T-cell (primary cell): ENCODE measurements around the gene AGRP. TPM values are rescaled to one million over a fixed set of nuclear protein-coding genes. Genes with fewer than 3 reads are reported as not detected.

Source experiments
- ATAC-seq, 4 experiments: fragments of 200-7000 bp in 3 of 4; fragments of 150-1000 bp in 1 of 4; cut with Tn5 transposase; replicated peaks in 1 of 4; 1 replicate in 3 of 4; 2 replicates in 1 of 4; pipeline ENCODE4 v1.10.0; 2021; ENCODE audit warnings: moderate library complexity in 3 of 4, mild to moderate bottlenecking in 2 of 4, moderate number of reproducible peaks in 1 of 4
- CTCF ChIA-PET, 2 donors: fragments of 300-600 bp; sonication (Branson Sonifier 250); formaldehyde crosslinking; loops; one replicate each; lab custom pipeline; 2022; ENCODE audit warnings: antibody characterized with exemption in 2 of 2; lab: Charles Lee
- POLR2A ChIA-PET, 2 donors: fragments of 300-600 bp; sonication (Branson Sonifier 250); formaldehyde crosslinking; loops; one replicate each; lab custom pipeline; 2022; ENCODE audit warnings: antibody characterized with exemption in 2 of 2; lab: Charles Lee
- DNase-seq, 35 experiments: peaks; one replicate each; pipeline versions ENCODE4 v3.0.0 to v3.0.0-alpha.2; 2013 to 2023
- H3K27ac ChIP-seq: one replicate; pipeline ENCODE4 v1.5.1; 2013; ENCODE audit warnings: low read length
- H3K27me3 ChIP-seq, 2 experiments: replicated peaks in 1 of 2; 1 replicate in 1 of 2; 2 replicates in 1 of 2; pipeline versions ENCODE4 v1.6.1 to v1.7.0; 2013; ENCODE audit warnings: low read length in 1 of 2, mixed read lengths in 1 of 2; ENCODE audit not compliant: control insufficient read depth in 2 of 2, insufficient read depth in 2 of 2; ENCODE audit errors: extremely low read depth in 1 of 2
- H3K36me3 ChIP-seq, 2 donors: 1 replicate in 1 of 2; 2 replicates in 1 of 2; pipeline versions ENCODE4 v1.6.1 to v1.7.0; 2013; ENCODE audit warnings: low read length in 1 of 2; ENCODE audit not compliant: control insufficient read depth in 2 of 2, insufficient read depth in 1 of 2; ENCODE audit errors: extremely low read depth in 1 of 2
- H3K4me1 ChIP-seq, 2 experiments: 1 replicate in 1 of 2; 2 replicates in 1 of 2; pipeline versions ENCODE4 v1.6.1 to v1.7.0; 2013; ENCODE audit warnings: low read length in 2 of 2, mixed read lengths in 1 of 2; ENCODE audit not compliant: insufficient read depth in 2 of 2, control insufficient read depth in 1 of 2; ENCODE audit errors: extremely low read depth in 1 of 2
- H3K4me3 ChIP-seq, 2 donors: 1 replicate in 1 of 2; 2 replicates in 1 of 2; pipeline versions ENCODE4 v1.5.1 to v1.7.0; 2013; ENCODE audit warnings: mild to moderate bottlenecking in 2 of 2, low read length in 1 of 2, moderate library complexity in 1 of 2; ENCODE audit not compliant: control insufficient read depth in 1 of 2; ENCODE audit errors: extremely low read depth in 1 of 2
- H3K9me3 ChIP-seq: 2 replicates; pipeline ENCODE4 v1.7.0; 2013
- H3K27ac Mint-ChIP-seq, 2 donors: one replicate each; pipeline ENCODE4 v1.8.0; 2020 to 2021; ENCODE audit warnings: mild to moderate bottlenecking in 2 of 2, mixed read lengths in 2 of 2
- H3K27me3 Mint-ChIP-seq, 2 donors: one replicate each; pipeline ENCODE4 v1.8.0; 2021 to 2022; ENCODE audit warnings: mixed read lengths in 2 of 2
- H3K36me3 Mint-ChIP-seq: one replicate; pipeline ENCODE4 v1.8.0; 2021; ENCODE audit warnings: mixed read lengths
- H3K4me1 Mint-ChIP-seq, 3 donors: one replicate each; pipeline ENCODE4 v1.8.0; 2020 to 2022; ENCODE audit warnings: mixed read lengths in 3 of 3, mild to moderate bottlenecking in 1 of 3
- H3K4me3 Mint-ChIP-seq, 3 donors: one replicate each; pipeline ENCODE4 v1.8.0; 2020 to 2022; ENCODE audit warnings: mild to moderate bottlenecking in 3 of 3, mixed read lengths in 3 of 3, moderate library complexity in 3 of 3
- H3K9me3 Mint-ChIP-seq, 3 donors: one replicate each; pipeline ENCODE4 v1.8.0; 2020 to 2022; ENCODE audit warnings: mixed read lengths in 3 of 3
- WGBS: methylation state at CpG from one replicate; pipeline ENCODE4 v1.1.5; 2013; ENCODE audit warnings: missing lambda C conversion rate; ENCODE audit not compliant: insufficient coverage; 5-methylcytosine and 5-hydroxymethylcytosine counted together
- total RNA-seq, 35 experiments: library from RNA in 6 of 35; stranded (reverse) in 6 of 35; fragments of 120-200 nt in 1 of 35; gene quantifications; one replicate each; pipeline versions ENCODE4 v1.2.1 to v1.2.4 and lab custom pipeline; 2013 to 2026

The AGRP gene
- total RNA-seq, 5 donors from 2014 or later (not counting 1 experiment from before 2014, with no cell fraction given): not detected

- Mint-ChIP-seq H3K36me3 (no peaks in the 10 kb centered on the region), H3K9me3 (no peaks in the 10 kb centered on the region), H3K4me1 (peaks cover 21 to 27% (median 26%) of the 10 kb centered on the region in 3 donors), H3K27me3 (peaks cover 14 to 18% of the 10 kb centered on the region in 2 donors), H3K27ac (peak within 1 kb of the TSS in 1 of 2 donors; percentile 59), H3K4me3 (peak within 1 kb of the TSS; percentile 72 to 80 (median 80))
- Histone ChIP-seq H3K9me3 (no peaks in the 10 kb centered on the region), H3K4me1 (peaks cover 8 to 35% of the 10 kb centered on the region in 2 experiments), H3K27me3 (peaks cover 0 to 36% of the 10 kb centered on the region in 2 experiments), H3K36me3 (no peaks in the 10 kb centered on the region), H3K27ac (no peak within 1 kb of the TSS), H3K4me3 (peak within 1 kb of the TSS; percentile 49 to 58)
- DNase-seq (peak in 16 of 35 experiments; percentile 19 to 64 (median 40)), ATAC-seq (peak; percentile 70 to 83 (median 74))
- ChIA-PET POLR2A (no interaction called here), CTCF (no interaction called here)
- 46% methylated on average over 19 of the region's 45 CpGs for WGBS
Measured at GRCh38 chr16:67528222-67528869, 45.0 kb upstream of the AGRP start, which contains the start of gene RIPOR1. RIPOR1 (plus strand) TSS chr16:67528829; CDS start chr16:67538447, 9,618 bp downstream.

GRCh38 chr16:67526149-67526791, 42.9 kb upstream of the AGRP start:
- H3K27ac ChIP-seq: no peak overlapping the region
- H3K4me3 Mint-ChIP-seq: peak overlapping the region; percentile 28 to 80 (median 39)
- no peak for DNase-seq

GRCh38 chr16:67525176-67525860, 42.0 kb upstream of the AGRP start:
- peaks cover 20 to 24% (median 23%) of the 10 kb centered on the region in 3 donors for H3K4me1 Mint-ChIP-seq
- H3K27ac Mint-ChIP-seq: no peak overlapping the region
- 85% methylated on average over 9 of the region's 11 CpGs for WGBS
- H3K4me1 ChIP-seq: peaks cover 6 to 35% of the 10 kb centered on the region in 2 experiments
- no peaks in the 10 kb centered on the region for H3K36me3 Mint-ChIP-seq
- ChIA-PET CTCF (interaction anchor here (0.6 to 1.0 kb wide), 3 partner anchors 12 to 89 kb away, joined by 3 to 4 read pairs (median 4); no protein-coding TSS in a partner anchor), POLR2A (interaction anchor here in 1 of 2 donors (0.6 kb wide), 1 partner anchor 144 kb away, joined by 4 read pairs; no protein-coding TSS in a partner anchor)
- no peak overlapping the region for H3K27ac ChIP-seq
- H3K9me3 ChIP-seq: no peaks in the 10 kb centered on the region
- no peaks in the 10 kb centered on the region for H3K9me3 Mint-ChIP-seq
- H3K27me3 Mint-ChIP-seq: peaks cover 4 to 5% of the 10 kb centered on the region in 2 donors
- no peak for ATAC-seq
- H3K36me3 ChIP-seq: no peaks in the 10 kb centered on the region
- H3K4me3 Mint-ChIP-seq: no peak overlapping the region
- peaks cover 0 to 20% of the 10 kb centered on the region in 2 experiments for H3K27me3 ChIP-seq
- H3K4me3 ChIP-seq: no peak overlapping the region
- no peak for DNase-seq

More at GRCh38 chr16:67526149-67526791, 42.9 kb upstream of the AGRP start:
- Mint-ChIP-seq H3K36me3 (no peaks in the 10 kb centered on the region), H3K27me3 (peaks cover 10 to 14% of the 10 kb centered on the region in 2 donors), H3K27ac (no peak overlapping the region), H3K4me1 (peaks cover 21 to 26% (median 25%) of the 10 kb centered on the region in 3 donors), H3K9me3 (no peaks in the 10 kb centered on the region)
- Histone ChIP-seq H3K27me3 (peaks cover 0 to 29% of the 10 kb centered on the region in 2 experiments), H3K4me3 (no peak overlapping the region), H3K4me1 (peaks cover 8 to 39% of the 10 kb centered on the region in 2 experiments), H3K36me3 (no peaks in the 10 kb centered on the region), H3K9me3 (no peaks in the 10 kb centered on the region)
- no peak for ATAC-seq
- WGBS: 88% methylated on average over 1 of the region's 3 CpGs
- ChIA-PET POLR2A (no interaction called here), CTCF (interaction anchor here (0.6 to 1.0 kb wide), 3 partner anchors 12 to 644 kb away, joined by 3 to 4 read pairs (median 4); no protein-coding TSS in a partner anchor)

GRCh38 chr16:67521095-67521804, 37.9 kb upstream of the AGRP start:
- H3K27me3 ChIP-seq: no peaks in the 10 kb centered on the region
- H3K9me3 ChIP-seq: no peaks in the 10 kb centered on the region
- 0% methylated on average over 17 of the region's 25 CpGs for WGBS
- peak overlapping the region; percentile 97 for H3K27ac ChIP-seq
- Mint-ChIP-seq H3K36me3 (no peaks in the 10 kb centered on the region), H3K4me1 (peaks cover 18 to 37% (median 35%) of the 10 kb centered on the region in 3 donors), H3K27me3 (no peaks in the 10 kb centered on the region), H3K9me3 (no peaks in the 10 kb centered on the region), H3K27ac (peak overlapping the region; percentile 95 to 96), H3K4me3 (peak overlapping the region; percentile 86 to 96 (median 86))
- CTCF ChIA-PET: interaction anchor here (0.5 to 2.7 kb wide), 57 partner anchors 8 to 768 kb away, joined by 3 to 29 read pairs (median 4); partner anchors contain the start of genes ACD (in 2 of the 2), CARMIL2 (in 2 of the 2), ATP6V0D1 (in 1 of the 2) and C16orf86 (in 1 of the 2)
- peak; percentile 86 to 94 (median 90) for ATAC-seq
- H3K4me3 ChIP-seq: peak overlapping the region; percentile 64
- peaks cover 0 to 37% of the 10 kb centered on the region in 2 experiments for H3K4me1 ChIP-seq
- POLR2A ChIA-PET: interaction anchor here in 1 of 2 donors (0.6 to 1.1 kb wide), 3 partner anchors 41 to 323 kb away, joined by 3 to 6 read pairs (median 3); no protein-coding TSS in a partner anchor
- DNase-seq: peak; percentile 85 to 99 (median 95)
- H3K36me3 ChIP-seq: no peaks in the 10 kb centered on the region

- Mint-ChIP-seq H3K9me3 (no peaks in the 10 kb centered on the region), H3K4me3 (peak overlapping the region in 1 of 3 donors; percentile 61)
- no peak for ATAC-seq
Measured at GRCh38 chr16:67519242-67519641, 35.9 kb upstream of the AGRP start.

More at GRCh38 chr16:67519242-67519641, 35.9 kb upstream of the AGRP start:
- Histone ChIP-seq H3K27me3 (no peaks in the 10 kb centered on the region), H3K27ac (no peak overlapping the region), H3K9me3 (no peaks in the 10 kb centered on the region), H3K4me1 (peaks cover 0 to 43% of the 10 kb centered on the region in 2 experiments), H3K36me3 (no peaks in the 10 kb centered on the region), H3K4me3 (no peak overlapping the region)
- no peak for DNase-seq
- 86% methylated on average over 4 of the region's 4 CpGs for WGBS
- Mint-ChIP-seq H3K4me1 (peaks cover 23 to 45% (median 44%) of the 10 kb centered on the region in 3 donors), H3K36me3 (no peaks in the 10 kb centered on the region), H3K27ac (peak overlapping the region in 1 of 2 donors; percentile 30), H3K27me3 (no peaks in the 10 kb centered on the region)
- POLR2A ChIA-PET: no interaction called here
- CTCF ChIA-PET: interaction anchor here in 1 of 2 donors (0.5 to 0.7 kb wide), 2 partner anchors 110 to 1621 kb away, joined by 3 to 8 read pairs; no protein-coding TSS in a partner anchor
